ENCODE results near the gene SUGCT. TPM values are rescaled to one million over a fixed set of nuclear protein-coding genes. Genes with fewer than 3 reads are reported as not detected.

The SUGCT gene
- total RNA-seq, 6 donors from 2014 or later, result 1.4 to 3.1 (median 1.7) TPM; not detected in 1

GRCh38 chr7:40733578-40733977 is 598.8 kb downstream of the SUGCT start:
- no peaks in the 10 kb centered on the region for H3K36me3 ChIP-seq
- no peaks in the 10 kb centered on the region for H3K27me3 ChIP-seq
- no peaks in the 10 kb centered on the region for H3K4me1 ChIP-seq
- TF ChIP-seq, protein P1, sequence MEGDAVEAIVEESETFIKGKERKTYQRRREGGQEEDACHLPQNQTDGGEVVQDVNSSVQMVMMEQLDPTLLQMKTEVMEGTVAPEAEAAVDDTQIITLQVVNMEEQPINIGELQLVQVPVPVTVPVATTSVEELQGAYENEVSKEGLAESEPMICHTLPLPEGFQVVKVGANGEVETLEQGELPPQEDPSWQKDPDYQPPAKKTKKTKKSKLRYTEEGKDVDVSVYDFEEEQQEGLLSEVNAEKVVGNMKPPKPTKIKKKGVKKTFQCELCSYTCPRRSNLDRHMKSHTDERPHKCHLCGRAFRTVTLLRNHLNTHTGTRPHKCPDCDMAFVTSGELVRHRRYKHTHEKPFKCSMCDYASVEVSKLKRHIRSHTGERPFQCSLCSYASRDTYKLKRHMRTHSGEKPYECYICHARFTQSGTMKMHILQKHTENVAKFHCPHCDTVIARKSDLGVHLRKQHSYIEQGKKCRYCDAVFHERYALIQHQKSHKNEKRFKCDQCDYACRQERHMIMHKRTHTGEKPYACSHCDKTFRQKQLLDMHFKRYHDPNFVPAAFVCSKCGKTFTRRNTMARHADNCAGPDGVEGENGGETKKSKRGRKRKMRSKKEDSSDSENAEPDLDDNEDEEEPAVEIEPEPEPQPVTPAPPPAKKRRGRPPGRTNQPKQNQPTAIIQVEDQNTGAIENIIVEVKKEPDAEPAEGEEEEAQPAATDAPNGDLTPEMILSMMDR (IDR thresholded peaks at IDR 0.05), result no peak
- TF ChIP-seq EP300 (IDR thresholded peaks at IDR 0.05) (no peak), POLR2AphosphoS5 (IDR thresholded peaks at IDR 0.05) (no peak), POLR2A (IDR thresholded peaks at IDR 0.05) (no peak)
- 36 to 37% methylated on average over 5 of the region's 5 CpGs for WGBS, 2 donors
- DNase-seq (no peak), ATAC-seq (ENCODE audit: low FRiP score in 2 of 2) (no peak)
- no peaks in the 10 kb centered on the region for H3K9me3 ChIP-seq
- H3K27ac ChIP-seq, result no peak overlapping the region
- no peak overlapping the region for H3K4me3 ChIP-seq

DNA sequence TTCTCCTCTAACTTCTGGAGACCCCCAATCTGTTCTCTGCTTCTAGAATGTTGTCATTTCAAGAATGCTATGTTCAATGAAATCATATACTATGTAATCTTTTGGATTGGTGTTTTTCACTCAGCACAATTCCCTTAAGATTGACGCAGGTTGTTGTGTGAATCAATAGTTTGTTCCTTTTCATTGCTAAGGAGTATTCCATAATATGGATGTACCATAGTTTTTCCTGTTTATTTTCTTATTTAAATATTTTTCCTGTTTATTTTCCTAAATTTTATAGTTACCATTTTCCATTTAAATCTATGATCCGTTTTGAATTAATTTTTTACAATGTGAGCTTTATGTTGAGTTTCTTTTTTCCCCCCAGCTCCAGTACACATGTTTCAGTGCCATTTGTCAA is 604.5 kb downstream of the SUGCT start:
- no peak overlapping the region for H3K4me3 ChIP-seq
- H3K4me1 ChIP-seq, result no peaks in the 10 kb centered on the region
- TF ChIP-seq POLR2AphosphoS5 (IDR thresholded peaks at IDR 0.05), result no peak
- no peak for TF ChIP-seq EP300 (IDR thresholded peaks at IDR 0.05)
- no peak for TF ChIP-seq POLR2A (IDR thresholded peaks at IDR 0.05)
- TF ChIP-seq, protein P1 (IDR thresholded peaks at IDR 0.05), result no peak
- 88 to 89% methylated on average over 2 of the region's 2 CpGs for WGBS, 2 donors
- ATAC-seq (ENCODE audit: low FRiP score in 2 of 2), result no peak
- no peak overlapping the region for H3K27ac ChIP-seq
- no peaks in the 10 kb centered on the region for H3K36me3 ChIP-seq
- DNase-seq, result no peak
- no peaks in the 10 kb centered on the region for H3K27me3 ChIP-seq
- no peaks in the 10 kb centered on the region for H3K9me3 ChIP-seq

GRCh38 chr7:40742270-40742669 is 607.5 kb downstream of the SUGCT start:
- no peak for TF ChIP-seq EP300 (IDR thresholded peaks at IDR 0.05)
- no peak for TF ChIP-seq POLR2AphosphoS5 (IDR thresholded peaks at IDR 0.05)
- TF ChIP-seq POLR2A (IDR thresholded peaks at IDR 0.05), result no peak
- TF ChIP-seq, protein P1 (IDR thresholded peaks at IDR 0.05), result no peak
- no peak for DNase-seq
- H3K4me1 ChIP-seq, result no peaks in the 10 kb centered on the region
- H3K27me3 ChIP-seq, result no peaks in the 10 kb centered on the region
- no peaks in the 10 kb centered on the region for H3K36me3 ChIP-seq
- no peak overlapping the region for H3K27ac ChIP-seq
- H3K9me3 ChIP-seq, result no peaks in the 10 kb centered on the region
- no peak overlapping the region for H3K4me3 ChIP-seq
- WGBS, 2 donors, result 76 to 80% methylated on average over 7 of the region's 7 CpGs
- ATAC-seq (ENCODE audit: low FRiP score in 2 of 2), result no peak

DNA sequence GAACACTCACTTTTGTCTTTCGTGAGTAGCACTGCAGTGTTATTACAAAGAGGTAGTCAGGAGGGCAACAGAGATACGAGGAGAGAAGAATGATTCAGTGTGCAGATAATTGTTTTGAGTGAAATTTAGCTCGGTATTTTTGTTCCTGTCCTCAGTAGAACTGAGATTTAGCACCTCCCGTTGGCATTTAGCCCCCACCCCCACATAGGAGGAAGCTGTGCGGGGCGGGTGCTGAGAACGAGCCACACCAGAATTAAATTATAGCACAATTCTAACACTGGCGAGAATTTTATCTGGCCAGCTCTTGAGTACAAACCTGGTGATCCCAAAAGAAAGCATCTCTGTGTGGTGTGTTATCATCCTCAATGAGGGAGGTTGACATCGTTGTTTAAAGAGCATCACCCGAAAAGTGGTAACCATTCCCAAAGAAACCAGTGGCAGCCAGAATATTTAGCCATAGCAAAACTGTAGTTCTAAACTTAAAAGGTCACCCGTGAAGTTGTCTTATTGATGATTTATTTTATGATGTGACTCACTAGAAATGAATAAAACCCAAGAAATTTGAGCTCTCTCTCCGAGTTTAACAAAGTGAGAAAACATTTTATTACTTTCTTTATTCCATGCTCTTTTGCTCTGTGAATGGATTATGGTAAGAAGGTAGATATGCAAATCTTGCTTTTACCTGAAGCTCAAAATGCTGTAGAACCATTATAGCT is 612.2 kb downstream of the SUGCT start:
- H3K27me3 ChIP-seq, result no peaks in the 10 kb centered on the region
- H3K4me3 ChIP-seq, result no peak overlapping the region
- TF ChIP-seq POLR2AphosphoS5 (IDR thresholded peaks at IDR 0.05), result no peak
- no peak for TF ChIP-seq POLR2A (IDR thresholded peaks at IDR 0.05)
- TF ChIP-seq EP300 (IDR thresholded peaks at IDR 0.05), result no peak
- TF ChIP-seq, protein P1 (IDR thresholded peaks at IDR 0.05), result no peak
- H3K36me3 ChIP-seq, result no peaks in the 10 kb centered on the region
- H3K9me3 ChIP-seq, result no peaks in the 10 kb centered on the region
- no peak for DNase-seq
- H3K27ac ChIP-seq, result no peak overlapping the region
- ATAC-seq (ENCODE audit: low FRiP score in 2 of 2), result no peak
- H3K4me1 ChIP-seq, result no peaks in the 10 kb centered on the region
- 64 to 72% methylated on average over 12 of the region's 12 CpGs for WGBS, 2 donors

- WGBS, 2 donors, result 66 to 70% methylated on average over 2 of the region's 2 CpGs
- DNase-seq (no peak), ATAC-seq (ENCODE audit: low FRiP score in 2 of 2) (no peak)
- H3K27me3 ChIP-seq, result no peaks in the 10 kb centered on the region
- no peaks in the 10 kb centered on the region for H3K9me3 ChIP-seq
- H3K27ac ChIP-seq, result no peak overlapping the region
- H3K4me1 ChIP-seq, result no peaks in the 10 kb centered on the region
- no peak overlapping the region for H3K4me3 ChIP-seq
- no peak for TF ChIP-seq POLR2A (IDR thresholded peaks at IDR 0.05)
- no peak for TF ChIP-seq EP300 (IDR thresholded peaks at IDR 0.05)
- TF ChIP-seq, protein P1 (IDR thresholded peaks at IDR 0.05), result no peak
- TF ChIP-seq POLR2AphosphoS5 (IDR thresholded peaks at IDR 0.05), result no peak
- no peaks in the 10 kb centered on the region for H3K36me3 ChIP-seq
Measured at GRCh38 chr7:40747856-40748255, 613.1 kb downstream of the SUGCT start.
